LNCAP (cell line): ENCODE data around the gene RTCB.

Source experiments
- TF ChIP-seq, protein P1 (sequence below): fragments of 450-650 bp; IDR thresholded peaks from 2 replicates; pipeline ENCODE4 v1.5.1; 2017; ENCODE audit warnings: mild to moderate bottlenecking

The RTCB gene

DNA sequence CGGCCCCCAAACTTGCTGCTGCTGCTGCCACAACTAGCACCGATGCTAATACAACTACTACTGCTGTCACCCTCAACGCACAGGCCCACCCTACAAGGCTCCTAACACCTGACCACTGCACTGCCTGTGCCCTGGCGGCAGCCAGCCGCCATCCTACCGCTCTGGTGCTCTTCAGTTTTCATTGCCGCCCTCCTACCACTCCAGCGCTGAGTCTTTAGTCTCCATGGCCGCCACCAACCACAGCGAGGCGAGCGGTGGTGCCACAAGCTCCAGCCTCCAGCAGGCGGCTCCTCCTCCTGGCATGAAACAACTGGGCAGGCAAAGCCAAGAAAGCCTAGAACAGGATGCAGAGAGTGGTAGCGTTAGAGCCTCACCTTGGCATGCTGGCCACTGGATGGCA lies 59.4 kb downstream of the RTCB start:
- TF ChIP-seq, protein P1, sequence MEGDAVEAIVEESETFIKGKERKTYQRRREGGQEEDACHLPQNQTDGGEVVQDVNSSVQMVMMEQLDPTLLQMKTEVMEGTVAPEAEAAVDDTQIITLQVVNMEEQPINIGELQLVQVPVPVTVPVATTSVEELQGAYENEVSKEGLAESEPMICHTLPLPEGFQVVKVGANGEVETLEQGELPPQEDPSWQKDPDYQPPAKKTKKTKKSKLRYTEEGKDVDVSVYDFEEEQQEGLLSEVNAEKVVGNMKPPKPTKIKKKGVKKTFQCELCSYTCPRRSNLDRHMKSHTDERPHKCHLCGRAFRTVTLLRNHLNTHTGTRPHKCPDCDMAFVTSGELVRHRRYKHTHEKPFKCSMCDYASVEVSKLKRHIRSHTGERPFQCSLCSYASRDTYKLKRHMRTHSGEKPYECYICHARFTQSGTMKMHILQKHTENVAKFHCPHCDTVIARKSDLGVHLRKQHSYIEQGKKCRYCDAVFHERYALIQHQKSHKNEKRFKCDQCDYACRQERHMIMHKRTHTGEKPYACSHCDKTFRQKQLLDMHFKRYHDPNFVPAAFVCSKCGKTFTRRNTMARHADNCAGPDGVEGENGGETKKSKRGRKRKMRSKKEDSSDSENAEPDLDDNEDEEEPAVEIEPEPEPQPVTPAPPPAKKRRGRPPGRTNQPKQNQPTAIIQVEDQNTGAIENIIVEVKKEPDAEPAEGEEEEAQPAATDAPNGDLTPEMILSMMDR: no peak

DNA sequence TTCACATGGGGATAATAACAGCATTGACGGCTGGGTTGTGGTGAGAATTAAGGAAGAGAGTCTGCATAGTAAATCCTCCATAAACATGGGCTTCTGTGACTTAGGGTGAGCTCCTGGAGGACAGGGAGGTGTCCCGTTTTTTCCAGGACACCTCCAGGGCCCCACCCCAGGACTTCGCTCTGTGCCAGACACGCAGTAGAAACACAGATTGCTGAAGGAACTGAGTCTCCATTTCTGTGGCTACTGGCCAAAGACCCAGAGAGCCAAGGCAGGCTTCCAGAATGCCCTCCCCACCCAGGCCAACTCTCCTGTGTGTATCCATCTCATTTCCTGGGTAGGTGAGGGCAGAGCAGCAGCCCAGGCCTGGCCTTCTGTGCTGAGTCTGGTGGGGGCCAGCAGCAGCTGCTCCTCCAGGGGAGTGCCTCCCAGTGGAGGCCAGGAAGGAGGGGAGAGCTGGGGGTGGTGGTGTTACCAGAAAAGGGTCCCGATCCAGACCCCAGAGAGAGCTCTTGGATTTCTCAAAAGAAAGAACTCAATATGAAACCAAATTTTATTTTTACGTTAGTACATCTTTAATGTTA lies 63.9 kb downstream of the RTCB start:
- TF ChIP-seq, protein P1: no peak

DNA sequence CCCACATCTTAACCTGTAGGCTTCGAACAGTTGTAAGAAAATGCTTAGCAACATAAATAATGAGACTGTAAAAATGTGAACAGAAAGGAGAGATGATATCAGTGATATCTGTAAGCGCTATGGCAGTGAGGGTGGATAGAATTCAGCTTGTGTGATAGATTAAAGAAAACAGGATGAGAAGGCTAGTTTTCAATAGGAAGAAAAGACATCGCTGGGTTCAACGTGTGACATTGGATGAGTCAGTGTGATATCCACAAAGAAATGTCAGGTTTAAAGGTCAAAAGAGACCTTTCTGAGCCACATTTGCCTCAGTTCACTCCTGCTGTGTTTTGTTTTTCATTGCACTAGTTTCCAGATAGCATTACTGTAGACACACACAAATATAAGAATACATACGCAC lies 68.1 kb downstream of the RTCB start:
- TF ChIP-seq, protein P1: no peak

DNA sequence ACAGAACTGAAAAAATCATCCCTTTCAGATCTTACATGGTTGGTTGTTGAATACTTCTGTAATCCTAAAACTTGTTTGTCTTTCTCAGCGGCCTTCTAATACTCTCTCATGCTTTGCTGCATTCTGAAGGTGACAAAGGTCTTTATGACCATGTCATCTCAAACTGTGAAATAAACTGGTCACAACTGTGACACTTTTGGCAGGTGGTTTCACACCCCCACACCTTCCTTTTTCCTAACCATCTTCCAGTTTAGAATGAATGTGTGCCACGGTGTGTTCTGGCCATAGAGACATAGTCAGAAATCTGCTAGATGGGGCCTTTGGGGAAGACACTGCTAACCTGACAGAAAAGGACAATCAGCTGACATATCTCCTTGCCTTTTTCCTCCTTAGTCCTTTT lies 69.1 kb downstream of the RTCB start:
- TF ChIP-seq, protein P1: no peak

DNA sequence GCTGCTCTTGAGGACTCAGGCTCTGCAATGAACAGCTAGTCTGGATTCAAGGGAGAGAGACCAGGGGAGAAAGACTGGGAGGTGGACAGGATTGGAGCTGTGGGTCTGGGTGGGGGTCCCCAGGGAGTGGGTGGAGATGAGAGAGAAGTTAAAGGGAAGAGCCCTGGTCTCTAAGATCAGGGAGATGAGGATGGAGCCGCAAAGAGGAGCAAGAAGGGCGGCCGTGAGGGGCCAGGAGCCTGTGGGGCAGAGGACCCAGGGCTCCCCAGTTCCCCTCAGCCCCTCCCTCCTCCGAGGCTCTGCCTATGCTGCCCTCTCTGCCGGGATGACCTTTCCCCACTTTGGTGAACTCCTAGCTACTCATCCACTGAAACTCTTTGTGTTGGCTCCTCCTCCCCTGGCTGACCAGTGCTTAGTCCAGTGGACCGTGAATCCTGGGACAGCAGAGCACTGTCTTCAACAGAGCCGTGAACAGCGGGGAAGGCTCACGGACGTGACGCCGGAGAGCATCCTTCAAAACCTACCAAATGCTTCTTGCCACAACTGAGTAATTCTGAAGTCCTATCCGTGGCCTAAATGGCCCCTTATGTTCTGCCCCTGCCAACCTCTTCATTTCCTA lies 70.8 kb downstream of the RTCB start:
- TF ChIP-seq, protein P1: no peak

DNA sequence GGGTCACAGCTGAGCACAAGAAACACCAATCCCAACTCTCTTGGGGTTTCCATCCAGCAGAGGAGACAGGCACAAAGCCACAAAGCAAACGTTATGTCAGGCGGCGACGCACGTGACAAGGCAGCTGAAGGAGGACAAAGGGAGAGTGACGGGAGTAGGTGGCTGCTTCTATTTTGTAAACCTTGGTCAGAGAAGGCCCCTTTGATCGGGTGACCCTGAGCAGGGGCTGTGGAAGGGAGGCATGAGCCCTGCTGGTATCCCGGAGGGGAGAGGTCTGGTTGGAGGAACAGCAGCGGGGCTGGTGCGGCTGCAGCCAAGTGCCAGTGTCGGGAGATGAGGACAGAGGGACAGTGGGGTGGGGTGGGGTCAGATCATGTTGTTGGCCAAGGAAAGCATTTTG lies 71.6 kb downstream of the RTCB start:
- TF ChIP-seq, protein P1: no peak

DNA sequence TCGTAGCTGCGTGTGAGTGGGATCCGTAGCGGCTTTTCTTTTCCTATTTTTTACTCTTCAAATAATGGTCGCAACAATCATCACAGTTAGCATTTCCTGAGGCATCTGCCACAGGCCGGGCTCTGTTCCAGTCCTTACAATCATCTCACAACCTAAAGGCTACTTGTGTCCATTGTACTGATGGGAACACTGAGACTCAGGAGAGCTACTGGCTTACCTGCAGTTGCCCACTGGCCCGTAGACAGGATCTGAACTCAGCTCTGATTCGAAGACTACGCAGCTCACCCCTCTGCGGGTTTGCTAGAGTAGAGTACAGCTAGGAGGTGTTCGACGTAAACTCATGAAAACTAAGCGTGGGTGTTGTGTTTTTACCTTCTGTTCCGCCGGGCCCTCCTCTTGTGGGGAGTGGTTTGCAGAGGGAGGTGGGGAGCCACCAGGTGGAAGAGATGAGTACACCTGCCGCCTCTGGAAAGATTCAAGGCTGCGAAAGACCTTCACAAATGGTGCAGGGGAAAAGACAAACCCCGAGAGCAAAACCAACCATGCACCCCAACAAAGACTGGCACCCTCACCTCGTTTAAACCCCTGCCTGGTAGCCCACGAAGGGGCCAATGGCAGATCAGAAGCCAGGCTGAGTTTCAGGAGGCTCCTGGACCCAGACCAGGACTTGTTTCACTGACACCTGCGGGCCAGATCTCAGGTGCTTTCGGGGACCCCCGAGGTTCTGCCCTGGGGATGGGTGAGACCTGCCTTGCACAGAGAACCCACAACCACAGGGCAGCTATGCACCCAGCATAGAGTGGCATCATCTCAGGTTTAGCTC lies 72.6 kb downstream of the RTCB start:
- TF ChIP-seq, protein P1: no peak
